ENCODE results near the gene TDP1.

TDP1 gene

GRCh38 chr14:89957791-89958190 is 2.1 kb downstream of the TDP1 start:
- Mint-ChIP-seq H3K4me1 (ENCODE audit: low read depth) (peaks cover 71% of the 10 kb centered on the region), H3K9me3 (ENCODE audit: low read depth) (no peaks in the 10 kb centered on the region), H3K4me3 (peak overlapping the region; percentile 84), H3K27me3 (no peaks in the 10 kb centered on the region), H3K27ac (peak overlapping the region; percentile 96), H3K36me3 (peaks cover 5% of the 10 kb centered on the region)

GRCh38 chr14:89958966-89959365 is 3.2 kb downstream of the TDP1 start:
- Mint-ChIP-seq H3K9me3 (ENCODE audit: low read depth) (no peaks in the 10 kb centered on the region), H3K27me3 (no peaks in the 10 kb centered on the region), H3K4me3 (peak overlapping the region; percentile 79), H3K27ac (peak overlapping the region; percentile 83), H3K4me1 (ENCODE audit: low read depth) (peaks cover 78% of the 10 kb centered on the region), H3K36me3 (peaks cover 13% of the 10 kb centered on the region)

- H3K9me3 Mint-ChIP-seq (ENCODE audit: low read depth), result no peaks in the 10 kb centered on the region
- H3K4me1 Mint-ChIP-seq (ENCODE audit: low read depth), result peaks cover 77% of the 10 kb centered on the region
- H3K27ac Mint-ChIP-seq, result peak overlapping the region; percentile 83
- no peaks in the 10 kb centered on the region for H3K27me3 Mint-ChIP-seq
- H3K36me3 Mint-ChIP-seq, result peaks cover 16% of the 10 kb centered on the region
- H3K4me3 Mint-ChIP-seq, result peak overlapping the region; percentile 79
These were observed 4.2 kb downstream of the TDP1 start for GRCh38 chr14:89959853-89960445.

GRCh38 chr14:89960914-89961313 is 5.2 kb downstream of the TDP1 start:
- H3K4me1 Mint-ChIP-seq (ENCODE audit: low read depth), result peaks cover 81% of the 10 kb centered on the region
- H3K27ac Mint-ChIP-seq, result peak overlapping the region; percentile 83
- peak overlapping the region; percentile 79 for H3K4me3 Mint-ChIP-seq
- no peaks in the 10 kb centered on the region for H3K9me3 Mint-ChIP-seq (ENCODE audit: low read depth)
- H3K27me3 Mint-ChIP-seq, result no peaks in the 10 kb centered on the region
- H3K36me3 Mint-ChIP-seq, result peaks cover 19% of the 10 kb centered on the region

GRCh38 chr14:89963288-89963978 is 7.7 kb downstream of the TDP1 start:
- peaks cover 19% of the 10 kb centered on the region for H3K36me3 Mint-ChIP-seq
- H3K27ac Mint-ChIP-seq, result no peak overlapping the region
- H3K4me1 Mint-ChIP-seq (ENCODE audit: low read depth), result peaks cover 64% of the 10 kb centered on the region
- no peak overlapping the region for H3K4me3 Mint-ChIP-seq
- H3K9me3 Mint-ChIP-seq (ENCODE audit: low read depth), result no peaks in the 10 kb centered on the region
- H3K27me3 Mint-ChIP-seq, result no peaks in the 10 kb centered on the region

GRCh38 chr14:89965839-89966238 is 10.1 kb downstream of the TDP1 start:
- H3K4me3 Mint-ChIP-seq, result no peak overlapping the region
- H3K27ac Mint-ChIP-seq, result peak overlapping the region; percentile 41
- H3K9me3 Mint-ChIP-seq (ENCODE audit: low read depth), result no peaks in the 10 kb centered on the region
- H3K27me3 Mint-ChIP-seq, result no peaks in the 10 kb centered on the region
- H3K36me3 Mint-ChIP-seq, result peaks cover 21% of the 10 kb centered on the region
- peaks cover 42% of the 10 kb centered on the region for H3K4me1 Mint-ChIP-seq (ENCODE audit: low read depth)

GRCh38 chr14:89973234-89973823 is 17.6 kb downstream of the TDP1 start:
- Mint-ChIP-seq H3K9me3 (ENCODE audit: low read depth) (no peaks in the 10 kb centered on the region), H3K4me3 (no peak overlapping the region), H3K27me3 (no peaks in the 10 kb centered on the region), H3K36me3 (peaks cover 13% of the 10 kb centered on the region), H3K27ac (no peak overlapping the region), H3K4me1 (ENCODE audit: low read depth) (peaks cover 2% of the 10 kb centered on the region)

- Mint-ChIP-seq H3K4me1 (ENCODE audit: low read depth) (no peaks in the 10 kb centered on the region), H3K4me3 (no peak overlapping the region), H3K36me3 (peaks cover 16% of the 10 kb centered on the region), H3K27me3 (no peaks in the 10 kb centered on the region), H3K9me3 (ENCODE audit: low read depth) (no peaks in the 10 kb centered on the region), H3K27ac (no peak overlapping the region)
These were observed 21.9 kb downstream of the TDP1 start for GRCh38 chr14:89977668-89978067.

GRCh38 chr14:89978656-89979055 is 22.9 kb downstream of the TDP1 start:
- no peak overlapping the region for H3K4me3 Mint-ChIP-seq
- no peaks in the 10 kb centered on the region for H3K9me3 Mint-ChIP-seq (ENCODE audit: low read depth)
- H3K36me3 Mint-ChIP-seq, result peaks cover 11% of the 10 kb centered on the region
- H3K27me3 Mint-ChIP-seq, result no peaks in the 10 kb centered on the region
- H3K27ac Mint-ChIP-seq, result no peak overlapping the region
- no peaks in the 10 kb centered on the region for H3K4me1 Mint-ChIP-seq (ENCODE audit: low read depth)

- Mint-ChIP-seq H3K27me3 (no peaks in the 10 kb centered on the region), H3K27ac (no peak overlapping the region), H3K4me3 (no peak overlapping the region), H3K4me1 (ENCODE audit: low read depth) (no peaks in the 10 kb centered on the region), H3K9me3 (ENCODE audit: low read depth) (no peaks in the 10 kb centered on the region), H3K36me3 (peaks cover 14% of the 10 kb centered on the region)
These were observed 27.6 kb downstream of the TDP1 start for GRCh38 chr14:89983375-89983774.

- no peak overlapping the region for H3K27ac Mint-ChIP-seq
- H3K4me3 Mint-ChIP-seq, result no peak overlapping the region
- H3K4me1 Mint-ChIP-seq (ENCODE audit: low read depth), result no peaks in the 10 kb centered on the region
- no peaks in the 10 kb centered on the region for H3K9me3 Mint-ChIP-seq (ENCODE audit: low read depth)
- no peaks in the 10 kb centered on the region for H3K27me3 Mint-ChIP-seq
- peaks cover 15% of the 10 kb centered on the region for H3K36me3 Mint-ChIP-seq
These were observed 30.9 kb downstream of the TDP1 start for GRCh38 chr14:89986462-89987160.

GRCh38 chr14:89987161-89987475 is 31.4 kb downstream of the TDP1 start:
- Mint-ChIP-seq H3K9me3 (ENCODE audit: low read depth) (no peaks in the 10 kb centered on the region), H3K4me1 (ENCODE audit: low read depth) (no peaks in the 10 kb centered on the region), H3K27ac (no peak overlapping the region), H3K4me3 (no peak overlapping the region), H3K27me3 (no peaks in the 10 kb centered on the region), H3K36me3 (peaks cover 15% of the 10 kb centered on the region)

GRCh38 chr14:89988787-89989186 is 33.1 kb downstream of the TDP1 start:
- peaks cover 21% of the 10 kb centered on the region for H3K36me3 Mint-ChIP-seq
- no peaks in the 10 kb centered on the region for H3K9me3 Mint-ChIP-seq (ENCODE audit: low read depth)
- H3K4me3 Mint-ChIP-seq, result no peak overlapping the region
- H3K27ac Mint-ChIP-seq, result no peak overlapping the region
- H3K4me1 Mint-ChIP-seq (ENCODE audit: low read depth), result no peaks in the 10 kb centered on the region
- H3K27me3 Mint-ChIP-seq, result no peaks in the 10 kb centered on the region

- H3K27ac Mint-ChIP-seq, result no peak overlapping the region
- H3K27me3 Mint-ChIP-seq, result no peaks in the 10 kb centered on the region
- no peaks in the 10 kb centered on the region for H3K9me3 Mint-ChIP-seq (ENCODE audit: low read depth)
- peaks cover 22% of the 10 kb centered on the region for H3K36me3 Mint-ChIP-seq
- no peak overlapping the region for H3K4me3 Mint-ChIP-seq
- H3K4me1 Mint-ChIP-seq (ENCODE audit: low read depth), result no peaks in the 10 kb centered on the region
These were observed 34.5 kb downstream of the TDP1 start for GRCh38 chr14:89990218-89990617.

- Mint-ChIP-seq H3K36me3 (peaks cover 22% of the 10 kb centered on the region), H3K27ac (no peak overlapping the region), H3K9me3 (ENCODE audit: low read depth) (no peaks in the 10 kb centered on the region), H3K27me3 (no peaks in the 10 kb centered on the region), H3K4me3 (no peak overlapping the region), H3K4me1 (ENCODE audit: low read depth) (no peaks in the 10 kb centered on the region)
These were observed 35.0 kb downstream of the TDP1 start for GRCh38 chr14:89990623-89991275.
